Measurements from ENCODE around the gene GFER.

- TF ChIP-seq, protein P1, sequence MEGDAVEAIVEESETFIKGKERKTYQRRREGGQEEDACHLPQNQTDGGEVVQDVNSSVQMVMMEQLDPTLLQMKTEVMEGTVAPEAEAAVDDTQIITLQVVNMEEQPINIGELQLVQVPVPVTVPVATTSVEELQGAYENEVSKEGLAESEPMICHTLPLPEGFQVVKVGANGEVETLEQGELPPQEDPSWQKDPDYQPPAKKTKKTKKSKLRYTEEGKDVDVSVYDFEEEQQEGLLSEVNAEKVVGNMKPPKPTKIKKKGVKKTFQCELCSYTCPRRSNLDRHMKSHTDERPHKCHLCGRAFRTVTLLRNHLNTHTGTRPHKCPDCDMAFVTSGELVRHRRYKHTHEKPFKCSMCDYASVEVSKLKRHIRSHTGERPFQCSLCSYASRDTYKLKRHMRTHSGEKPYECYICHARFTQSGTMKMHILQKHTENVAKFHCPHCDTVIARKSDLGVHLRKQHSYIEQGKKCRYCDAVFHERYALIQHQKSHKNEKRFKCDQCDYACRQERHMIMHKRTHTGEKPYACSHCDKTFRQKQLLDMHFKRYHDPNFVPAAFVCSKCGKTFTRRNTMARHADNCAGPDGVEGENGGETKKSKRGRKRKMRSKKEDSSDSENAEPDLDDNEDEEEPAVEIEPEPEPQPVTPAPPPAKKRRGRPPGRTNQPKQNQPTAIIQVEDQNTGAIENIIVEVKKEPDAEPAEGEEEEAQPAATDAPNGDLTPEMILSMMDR (IDR thresholded peaks at IDR 0.05; ENCODE audit: borderline replicate concordance, extremely low read depth, low read length, poor library complexity, severe bottlenecking) = no peak
- TF ChIP-seq EZH2 (IDR thresholded peaks at IDR 0.05; ENCODE audit: borderline replicate concordance, low read depth, low read length, severe bottlenecking) = no peak
Observed at GRCh38 chr16:1999866-2000514, 16.0 kb downstream of the GFER start.

Measured in DND-41 (cell line).